Activated CD4-positive, alpha-beta T cell treated with anti-CD3 and anti-CD28 coated beads for 36 hours (primary cell): ENCODE measurements around the gene UBE2D4. TPM values are rescaled to one million over a fixed set of nuclear protein-coding genes. Genes with fewer than 3 reads are reported as not detected.
"Not testable (repeated sequence)": the region's sequence is repeated elsewhere in the genome, so short reads cannot be mapped to it uniquely, and the experiment has no call there.

Experiments
- ATAC-seq: fragments of 200-7000 bp; cut with Tn5 transposase; one replicate; pipeline ENCODE4 v1.10.0; 2021; ENCODE audit warnings: mild to moderate bottlenecking, moderate library complexity
- CTCF ChIA-PET: fragments of 350-600 bp; sonication (Branson Sonifier 250); formaldehyde crosslinking; loops from one replicate; lab custom pipeline; 2021; ENCODE audit warnings: antibody characterized with exemption; lab: Charles Lee
- POLR2A ChIA-PET: fragments of 350-600 bp; sonication (Branson Sonifier 250); formaldehyde crosslinking; loops from one replicate; lab custom pipeline; 2021; ENCODE audit warnings: antibody characterized with exemption, inconsistent platforms; lab: Charles Lee
- DNase-seq: peaks from one replicate; pipeline ENCODE4 v3.0.0-alpha.2; 2020
- H3K27ac Mint-ChIP-seq: one replicate; pipeline ENCODE4 v1.8.0; 2021; ENCODE audit warnings: mixed read lengths
- H3K27me3 Mint-ChIP-seq: one replicate; pipeline ENCODE4 v1.8.0; 2021; ENCODE audit warnings: mixed read lengths
- H3K36me3 Mint-ChIP-seq: one replicate; pipeline ENCODE4 v1.8.0; 2021; ENCODE audit warnings: low read depth, mixed read lengths
- H3K4me1 Mint-ChIP-seq: one replicate; pipeline ENCODE4 v1.8.0; 2021; ENCODE audit warnings: mixed read lengths
- H3K4me3 Mint-ChIP-seq: one replicate; pipeline ENCODE4 v1.8.0; 2021; ENCODE audit warnings: mild to moderate bottlenecking, moderate library complexity, mixed read lengths
- H3K9me3 Mint-ChIP-seq: one replicate; pipeline ENCODE4 v1.8.0; 2021; ENCODE audit warnings: low read depth, mixed read lengths
- intact Hi-C, 2 experiments: fragments of 100-400 bp; cut with DNase I in 1 of 2; cut with micrococcal nuclease in 1 of 2; formaldehyde crosslinking; loops; one replicate each; pipeline versions ENCODE4 v1.14.2 to v1.15.1; 2022 to 2024; cut with DNase I, micrococcal nuclease
- total RNA-seq, 2 experiments: library from RNA; stranded (reverse); gene quantifications; one replicate each; pipeline ENCODE4 v1.2.3, GENCODE V29; 2021

The UBE2D4 gene
- total RNA-seq, 2 experiments from 2014 or later: 10.1 to 10.7 TPM

GRCh38 chr7:43992896-43993295 lies 66.7 kb downstream of the UBE2D4 start:
- peak; percentile 68 for ATAC-seq
- H3K4me3 Mint-ChIP-seq, H3K9me3 Mint-ChIP-seq, CTCF ChIA-PET, POLR2A ChIA-PET, DNase-seq, intact Hi-C loops, H3K27ac Mint-ChIP-seq, H3K36me3 Mint-ChIP-seq, H3K27me3 Mint-ChIP-seq, H3K4me1 Mint-ChIP-seq: not testable (repeated sequence)

DNA sequence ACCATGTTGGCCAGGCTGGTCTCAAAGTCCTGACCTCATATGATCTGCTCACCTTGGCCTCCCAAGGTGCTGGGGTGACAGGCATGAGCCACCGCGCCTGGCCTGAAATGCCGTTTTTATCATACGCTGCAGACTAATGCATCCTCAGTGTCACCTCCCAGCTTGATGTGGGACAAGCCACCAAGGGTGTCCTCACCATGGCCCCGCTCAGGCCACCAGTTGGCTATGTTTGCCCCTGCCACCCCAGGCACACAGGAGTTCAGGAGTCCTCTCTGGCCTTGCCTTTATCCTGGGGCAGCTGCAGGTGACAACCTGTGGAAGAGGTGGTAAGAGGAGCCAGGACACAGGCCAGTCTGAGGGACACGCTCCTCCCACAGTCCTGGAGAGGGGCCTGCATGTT lies 68.4 kb downstream of the UBE2D4 start:
- ATAC-seq, intact Hi-C loops, CTCF ChIA-PET, DNase-seq, H3K27ac Mint-ChIP-seq, H3K36me3 Mint-ChIP-seq, H3K4me3 Mint-ChIP-seq, POLR2A ChIA-PET, H3K27me3 Mint-ChIP-seq, H3K4me1 Mint-ChIP-seq, H3K9me3 Mint-ChIP-seq: not testable (repeated sequence)

DNA sequence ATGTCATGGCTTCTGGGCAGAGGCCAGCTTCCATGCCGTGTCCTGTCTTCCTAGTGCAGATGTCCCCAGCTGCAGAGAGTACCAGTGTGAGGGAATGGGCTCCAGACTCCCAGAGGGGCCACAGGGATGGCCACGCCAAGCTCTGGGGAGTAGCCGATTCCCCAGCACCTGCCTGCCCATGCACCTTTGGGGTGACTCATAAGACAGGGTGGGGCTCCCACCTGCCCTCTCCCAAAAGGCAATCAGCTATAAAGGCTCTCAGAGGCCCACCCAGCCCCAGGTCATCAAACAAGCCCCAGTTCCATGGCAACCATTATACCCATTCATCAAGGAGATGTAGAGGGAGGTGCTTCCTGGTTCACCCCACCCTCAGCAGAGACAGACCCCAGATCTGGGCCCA lies 71.3 kb downstream of the UBE2D4 start, which contains the start of gene SPDYE1:
Gene SPDYE1, plus strand, starts transcription at position 366 of the 400 bp plus-strand sequence. CDS start 2,053 bp downstream, outside the sequence.
- POLR2A ChIA-PET, CTCF ChIA-PET, H3K27me3 Mint-ChIP-seq, intact Hi-C loops, H3K36me3 Mint-ChIP-seq, H3K9me3 Mint-ChIP-seq, H3K4me3 Mint-ChIP-seq, ATAC-seq, H3K27ac Mint-ChIP-seq, H3K4me1 Mint-ChIP-seq, DNase-seq: not testable (repeated sequence)

Other genes starting within 250 kb of the UBE2D4 start
- gene COA1, start 196.9 kb upstream of the UBE2D4 start, total RNA-seq: 10 to 100 TPM; 76.9 to 77.1 TPM
- 10 to 100 TPM; 16.0 to 31.2 TPM for gene BLVRA, start 167.8 kb upstream of the UBE2D4 start, total RNA-seq
- 100 to 1,000 TPM; 121 to 149 TPM for gene MRPS24, start 56.9 kb upstream of the UBE2D4 start, total RNA-seq
- 10 to 100 TPM; 22.2 to 23.0 TPM for gene URGCP, start 19.8 kb upstream of the UBE2D4 start, total RNA-seq
- not detected for gene SPDYE1, start 71.5 kb downstream of the UBE2D4 start, total RNA-seq
- 100 to 1,000 TPM; 106 to 117 TPM for gene DBNL, start 118.3 kb downstream of the UBE2D4 start, total RNA-seq
- not detected for gene PGAM2, start 139.1 kb downstream of the UBE2D4 start, total RNA-seq
- 10 to 100 TPM; 27.0 to 29.9 TPM for gene POLM, start 156.1 kb downstream of the UBE2D4 start, total RNA-seq
- gene AEBP1, start 177.9 kb downstream of the UBE2D4 start, total RNA-seq: 10 to 100 TPM; 18.2 to 18.3 TPM
- 100 to 1,000 TPM; 250 to 347 TPM for gene POLD2, start 197.1 kb downstream of the UBE2D4 start, total RNA-seq
- gene MYL7, start 214.9 kb downstream of the UBE2D4 start, total RNA-seq: not detected